GM19372 (cell line): ENCODE measurements around the gene PTH1R.

Experiments used
- ATAC-seq: cut with Tn5 transposase; IDR thresholded peaks from one replicate; pipeline ENCODE4 v1.9.1; 2021; ENCODE audit warnings: mild to moderate bottlenecking, low read depth, moderate library complexity; ENCODE audit not compliant: unreplicated experiment

PTH1R gene

GRCh38 chr3:46877406-46878125, at the start of gene PTH1R:
Gene PTH1R, plus strand, starts transcription at chr3:46877721. Its CDS starts 5,839 bp downstream, at chr3:46883560.
- ATAC-seq: no peak

GRCh38 chr3:46829699-46830208, 47.8 kb upstream of the PTH1R start:
- ATAC-seq: peak; percentile 80

GRCh38 chr3:46830801-46831200, 46.7 kb upstream of the PTH1R start:
- ATAC-seq: no peak

- no peak for ATAC-seq
Measured at GRCh38 chr3:46831316-46831715, 46.2 kb upstream of the PTH1R start.

DNA sequence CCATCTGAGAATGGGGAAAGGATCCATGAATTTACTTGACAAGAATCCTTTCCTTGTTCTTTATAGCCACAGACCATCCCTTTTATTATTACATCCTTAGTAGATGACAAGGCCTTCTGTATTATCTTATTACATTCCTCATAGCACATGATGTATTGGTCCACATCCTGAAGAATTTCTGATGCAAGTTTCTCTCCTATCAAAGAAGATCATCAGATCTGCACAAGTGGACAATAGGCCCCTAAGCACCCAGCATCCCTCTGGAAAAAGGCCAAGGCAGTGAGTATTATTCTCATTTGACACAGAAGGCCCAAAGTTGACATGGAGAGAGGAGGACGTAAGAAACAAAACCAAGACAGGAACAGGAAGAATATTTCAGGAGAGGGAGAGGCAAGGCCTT, 45.7 kb upstream of the PTH1R start:
- ATAC-seq: no peak

- ATAC-seq: no peak
Measured at GRCh38 chr3:46833346-46834300, 43.9 kb upstream of the PTH1R start.

- no peak for ATAC-seq
Measured at GRCh38 chr3:46835054-46835453, 42.5 kb upstream of the PTH1R start.

GRCh38 chr3:46835491-46835890, 42.0 kb upstream of the PTH1R start:
- no peak for ATAC-seq

- no peak for ATAC-seq
Measured at GRCh38 chr3:46838301-46838700, 39.2 kb upstream of the PTH1R start.

DNA sequence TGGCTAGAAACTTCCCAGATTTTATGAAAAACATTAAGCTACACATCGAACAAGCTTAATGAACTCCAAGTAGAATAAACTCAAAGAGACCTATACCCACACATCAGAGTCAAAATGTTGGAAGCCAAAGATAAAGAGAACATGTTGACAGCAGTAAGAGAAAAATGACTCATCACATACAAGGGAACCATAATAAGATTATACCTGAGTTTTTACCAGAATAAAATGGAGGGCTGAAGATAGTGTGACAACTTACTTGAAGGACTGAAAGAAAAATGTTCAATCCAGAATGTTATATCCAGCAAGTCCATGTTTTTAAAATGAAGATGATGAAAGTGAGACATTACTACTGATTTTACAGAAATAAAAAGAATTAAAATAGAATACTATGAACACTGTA, 37.0 kb upstream of the PTH1R start:
- ATAC-seq: no peak

DNA sequence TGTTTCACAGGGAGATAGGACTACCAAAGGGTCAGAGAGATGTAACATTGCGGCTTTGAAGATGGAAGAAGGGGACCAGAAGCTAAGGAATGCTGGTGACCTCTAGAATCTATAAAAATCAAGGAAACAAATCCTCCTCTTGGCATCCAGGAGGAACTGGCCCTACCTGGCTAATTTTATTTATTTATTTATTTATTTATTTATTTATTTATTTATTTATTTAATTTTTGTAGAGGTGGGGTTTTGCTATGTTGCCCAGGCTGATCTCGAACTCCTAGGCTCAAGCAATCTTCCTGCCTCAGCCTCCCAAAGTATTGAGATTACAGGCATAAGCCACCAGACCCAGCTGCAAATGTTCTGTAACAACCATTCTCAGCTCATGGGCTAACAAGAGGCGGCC, 34.0 kb upstream of the PTH1R start:
- ATAC-seq: no peak

- ATAC-seq: no peak
Measured at GRCh38 chr3:46844397-46844796, 33.1 kb upstream of the PTH1R start.

DNA sequence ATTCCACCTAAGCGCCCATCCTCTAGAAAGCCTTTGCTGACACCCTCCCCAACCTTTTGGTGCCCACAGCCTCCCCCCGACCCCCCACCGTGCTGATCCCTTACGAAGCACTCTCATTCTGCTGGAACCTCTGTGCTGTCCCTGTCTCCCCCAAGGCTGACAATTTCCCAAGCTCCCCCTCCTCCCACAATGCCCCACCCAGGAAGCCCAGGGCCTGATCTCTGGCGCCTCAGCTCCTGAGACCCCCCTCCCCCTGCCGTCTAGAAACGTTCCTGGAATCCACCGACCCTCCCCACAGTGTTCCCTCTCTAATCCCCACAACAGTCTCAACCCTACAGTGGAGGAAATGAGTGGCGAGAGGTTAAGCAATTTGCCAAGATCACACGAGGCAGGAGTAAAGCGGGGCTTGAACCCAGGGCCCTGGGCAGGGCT, 32.6 kb upstream of the PTH1R start:
- ATAC-seq: no peak

GRCh38 chr3:46845397-46845859, 32.1 kb upstream of the PTH1R start:
- peak; percentile 38 for ATAC-seq

GRCh38 chr3:46845860-46846623, 31.5 kb upstream of the PTH1R start:
- ATAC-seq: peak; percentile 69

DNA sequence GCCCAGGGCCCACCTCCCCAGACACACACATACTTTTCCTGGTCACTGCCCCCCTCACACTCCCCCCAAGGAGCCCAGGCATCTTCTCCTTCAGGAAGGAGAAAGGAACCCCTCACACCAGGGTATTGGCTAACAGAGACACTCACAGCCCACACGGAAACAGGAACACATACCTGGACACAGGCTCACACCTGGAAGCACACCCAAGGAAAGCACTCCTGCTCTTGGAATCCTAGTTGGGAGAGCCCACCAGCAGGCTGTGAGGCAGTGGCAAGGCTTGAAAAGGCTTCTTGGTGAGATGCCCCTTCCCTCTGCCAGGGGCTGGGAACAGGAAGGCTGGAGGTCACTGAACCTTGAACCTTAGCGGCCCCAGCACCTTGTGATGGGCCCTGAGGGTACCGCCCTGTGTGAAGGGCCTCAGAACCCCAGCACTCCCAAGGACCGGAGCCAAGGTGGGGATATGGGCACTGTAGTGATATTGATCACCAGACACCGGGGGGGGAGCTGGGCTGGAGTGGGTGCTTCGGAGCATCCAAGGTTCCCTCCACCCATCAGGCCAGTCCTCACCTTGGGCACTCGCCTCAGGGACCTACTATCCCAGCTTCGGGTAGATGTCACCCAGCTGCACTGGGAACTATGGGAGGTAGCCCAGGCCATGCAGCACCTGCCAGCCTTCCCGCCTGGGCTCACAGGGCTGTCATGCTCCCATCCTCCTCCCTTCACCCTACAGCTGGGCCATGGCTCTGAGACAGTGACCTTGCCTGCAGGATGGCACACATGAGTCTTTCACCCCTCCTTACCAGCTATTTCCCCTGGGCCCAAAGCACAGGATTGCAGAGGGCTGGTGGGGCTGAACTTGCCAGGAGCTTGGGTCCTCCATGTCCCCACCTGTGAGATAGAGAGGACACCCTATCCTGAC, 30.6 kb upstream of the PTH1R start:
- no peak for ATAC-seq

GRCh38 chr3:46847744-46848143, 29.8 kb upstream of the PTH1R start:
- no peak for ATAC-seq

DNA sequence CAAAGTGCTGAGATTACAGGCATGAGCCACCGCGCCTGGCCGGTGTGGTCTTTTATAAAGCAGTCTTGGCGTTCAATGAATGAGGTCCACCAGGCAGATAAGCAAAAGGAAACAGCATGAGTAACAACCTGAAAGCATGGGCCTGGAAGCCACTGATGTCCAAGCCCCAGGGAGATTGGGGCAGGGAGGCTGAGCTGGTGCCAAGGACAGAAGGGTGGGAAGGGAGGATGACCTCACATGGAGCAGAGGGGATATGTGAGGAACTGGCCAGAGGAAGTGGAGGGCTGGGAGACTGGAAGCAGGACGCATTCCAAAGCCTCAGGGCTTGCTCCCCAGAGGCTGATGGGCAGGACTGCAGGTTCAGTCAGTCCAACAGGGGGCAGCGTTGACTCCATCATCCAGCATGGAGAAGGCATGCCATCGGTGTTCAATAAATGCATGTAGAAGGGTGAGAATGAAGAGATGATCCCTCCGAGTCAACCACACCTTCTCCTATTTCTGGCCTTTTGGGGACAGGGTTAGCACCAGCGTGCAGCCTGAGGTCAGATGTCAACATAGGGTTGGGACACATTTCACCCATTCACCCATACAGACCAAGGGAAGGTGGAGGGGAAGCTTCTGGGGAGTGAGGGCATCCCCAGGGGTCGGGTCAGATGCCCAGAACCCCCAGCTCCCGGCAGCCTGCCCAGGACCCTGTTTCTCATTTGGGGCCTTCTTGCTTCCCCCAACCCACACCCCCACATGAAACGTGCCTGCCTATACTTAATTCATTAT, 29.1 kb upstream of the PTH1R start:
- ATAC-seq: no peak
